ENCODE results near the gene ZNF804B. TPM values are rescaled to one million over a fixed set of nuclear protein-coding genes. Genes with fewer than 3 reads are reported as not detected.
"Not testable (repeated sequence)": the region's sequence is repeated elsewhere in the genome, so short reads cannot be mapped to it uniquely, and the experiment has no call there.

Gene ZNF804B
- total and polyA plus RNA-seq, 2 donors from 2014 or later, result 0.19 TPM; not detected in 1

DNA sequence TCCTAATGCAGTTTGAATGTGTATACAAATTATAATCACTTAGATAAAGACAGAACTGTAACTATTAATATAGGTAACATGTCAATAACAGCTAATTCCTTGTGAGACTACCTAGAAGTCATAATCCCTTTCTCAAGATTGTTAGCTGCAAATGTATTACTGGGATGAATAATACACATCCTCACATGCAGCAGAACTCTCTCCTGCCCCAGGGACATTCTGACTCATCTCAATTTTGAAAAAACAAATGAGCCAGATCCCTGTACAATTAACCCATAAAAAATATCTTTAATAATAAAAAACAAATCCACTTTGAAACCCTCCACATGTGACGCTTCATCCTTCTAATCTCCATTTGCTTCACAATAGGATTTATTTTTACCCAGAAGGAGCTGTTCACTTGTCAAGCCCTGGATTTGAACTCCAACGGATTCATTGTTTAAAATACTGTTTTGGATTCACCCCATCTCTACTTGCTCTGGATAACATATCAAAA lies 464.4 kb downstream of the ZNF804B start:
- Histone ChIP-seq H3K9ac (ENCODE audit: low read length in 3 of 3) (no peak overlapping the region), H3K27me3 (ENCODE audit: control insufficient read depth, insufficient read depth, low read length) (no peaks in the 10 kb centered on the region), H3K36me3 (ENCODE audit: control insufficient read depth in 2 of 3, insufficient read depth in 3 of 3, low read length in 3 of 3) (no peaks in the 10 kb centered on the region), H3K27ac (ENCODE audit: low read depth in 2 of 2, low read length in 2 of 2) (no peak overlapping the region), H3K4me3 (ENCODE audit: low read length in 3 of 3) (no peak overlapping the region), H3K4me1 (ENCODE audit: control insufficient read depth in 2 of 3, insufficient read depth in 2 of 3, low read depth in 1 of 3, low read length in 3 of 3) (no peaks in the 10 kb centered on the region), H3K9me3 (ENCODE audit: control insufficient read depth in 2 of 3, insufficient read depth in 1 of 3, low read length in 3 of 3) (no peaks in the 10 kb centered on the region)
- TF ChIP-seq CTCF (IDR thresholded peaks at IDR 0.05; ENCODE audit: borderline replicate concordance, extremely low read depth, insufficient read depth), result no peak
- intact Hi-C loops (cut with DNase I), result no loop called here
- peak in 1 of 5 donors; percentile 2 for DNase-seq
- no peak for FAIRE-seq

- H3K4me3 ChIP-seq (ENCODE audit: low read length in 3 of 3), result not testable (repeated sequence)
- peak in 1 of 5 donors; percentile 57 for DNase-seq
Observed at GRCh38 chr7:89228688-89229171, 469.2 kb downstream of the ZNF804B start.

DNA sequence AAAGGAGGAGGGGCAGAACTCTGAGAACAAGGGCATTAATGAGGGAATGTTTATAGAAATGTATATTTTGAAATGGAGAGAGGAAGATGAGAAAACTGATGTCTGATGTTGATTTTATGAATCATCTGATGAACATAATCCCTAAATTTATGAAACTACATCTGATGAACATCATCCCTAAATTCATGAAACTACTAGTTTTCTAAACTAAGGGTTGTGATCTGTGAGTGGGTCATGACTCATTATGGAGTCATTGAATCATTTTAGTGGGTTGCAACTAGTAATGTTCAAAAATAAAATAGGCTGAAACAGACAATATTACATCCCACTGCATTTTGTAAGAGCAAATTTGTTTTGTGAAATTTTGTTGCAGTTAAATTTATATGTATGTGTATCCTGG lies 478.7 kb downstream of the ZNF804B start:
- no peak overlapping the region for H3K9ac ChIP-seq (ENCODE audit: low read length in 3 of 3)
- FAIRE-seq (no peak), DNase-seq (no peak)
- intact Hi-C loops (cut with DNase I), result no loop called here
- H3K4me1 ChIP-seq (ENCODE audit: control insufficient read depth in 2 of 3, insufficient read depth in 2 of 3, low read depth in 1 of 3, low read length in 3 of 3), result no peaks in the 10 kb centered on the region
- no peak for TF ChIP-seq CTCF (IDR thresholded peaks at IDR 0.05; ENCODE audit: borderline replicate concordance, extremely low read depth, insufficient read depth)
- no peak overlapping the region for H3K27ac ChIP-seq (ENCODE audit: low read depth in 2 of 2, low read length in 2 of 2)
- H3K36me3 ChIP-seq (ENCODE audit: control insufficient read depth in 2 of 3, insufficient read depth in 3 of 3, low read length in 3 of 3), result no peaks in the 10 kb centered on the region
- H3K27me3 ChIP-seq (ENCODE audit: control insufficient read depth, insufficient read depth, low read length), result no peaks in the 10 kb centered on the region
- no peak overlapping the region for H3K4me3 ChIP-seq (ENCODE audit: low read length in 3 of 3)
- no peaks in the 10 kb centered on the region for H3K9me3 ChIP-seq (ENCODE audit: control insufficient read depth in 2 of 3, insufficient read depth in 1 of 3, low read length in 3 of 3)

More at GRCh38 chr7:89228688-89229171, 469.2 kb downstream of the ZNF804B start:
- H3K9ac ChIP-seq (ENCODE audit: low read length in 3 of 3); H3K27me3 ChIP-seq (ENCODE audit: control insufficient read depth, insufficient read depth, low read length); H3K27ac ChIP-seq (ENCODE audit: low read depth in 2 of 2, low read length in 2 of 2); H3K4me1 ChIP-seq (ENCODE audit: control insufficient read depth in 2 of 3, insufficient read depth in 2 of 3, low read depth in 1 of 3, low read length in 3 of 3); intact Hi-C loops (cut with DNase I); FAIRE-seq; H3K36me3 ChIP-seq (ENCODE audit: control insufficient read depth in 2 of 3, insufficient read depth in 3 of 3, low read length in 3 of 3); H3K9me3 ChIP-seq (ENCODE audit: control insufficient read depth in 2 of 3, insufficient read depth in 1 of 3, low read length in 3 of 3): not testable (repeated sequence)

GRCh38 chr7:89246196-89246595 lies 486.7 kb downstream of the ZNF804B start:
- no peaks in the 10 kb centered on the region for H3K4me1 ChIP-seq (ENCODE audit: control insufficient read depth in 2 of 3, insufficient read depth in 2 of 3, low read depth in 1 of 3, low read length in 3 of 3)
- FAIRE-seq, result no peak
- H3K9me3 ChIP-seq (ENCODE audit: control insufficient read depth in 2 of 3, insufficient read depth in 1 of 3, low read length in 3 of 3), result no peaks in the 10 kb centered on the region
- no peak for TF ChIP-seq CTCF (IDR thresholded peaks at IDR 0.05; ENCODE audit: borderline replicate concordance, extremely low read depth, insufficient read depth)
- DNase-seq, result no peak
- no peak overlapping the region for H3K27ac ChIP-seq (ENCODE audit: low read depth in 2 of 2, low read length in 2 of 2)
- no peaks in the 10 kb centered on the region for H3K27me3 ChIP-seq (ENCODE audit: control insufficient read depth, insufficient read depth, low read length)
- H3K4me3 ChIP-seq (ENCODE audit: low read length in 3 of 3), result no peak overlapping the region
- intact Hi-C loops (cut with DNase I), result no loop called here
- no peak overlapping the region for H3K9ac ChIP-seq (ENCODE audit: low read length in 3 of 3)
- no peaks in the 10 kb centered on the region for H3K36me3 ChIP-seq (ENCODE audit: control insufficient read depth in 2 of 3, insufficient read depth in 3 of 3, low read length in 3 of 3)
